SU-DHL-6 (cell line): ENCODE data around the gene OTUB2.

Experiments used
- H2AFZ ChIP-seq: fragments of 200-600 bp; sonication (generic); 2 replicates; pipeline ENCODE4 v1.6.1; 2014; ENCODE audit warnings: low read depth, mild to moderate bottlenecking, moderate library complexity, mixed read lengths, antibody characterized with exemption, low read length; ENCODE audit not compliant: severe bottlenecking
- H3F3A ChIP-seq: fragments of 200-600 bp; shearing (Covaris generic); 2 replicates; pipeline ENCODE4 v1.6.0; 2016; ENCODE audit warnings: antibody characterized with exemption, mild to moderate bottlenecking; ENCODE audit not compliant: insufficient read depth
- H3K27ac ChIP-seq: fragments of 200-600 bp; sonication (generic); 2 replicates; pipeline ENCODE4 v1.5.1; 2016; ENCODE audit warnings: low read depth, mild to moderate bottlenecking, low read length, moderate library complexity, mixed read lengths
- H3K27me3 ChIP-seq: fragments of 200-600 bp; sonication (generic), shearing (Covaris generic); 2 replicates; pipeline ENCODE4 v1.6.0; 2014; ENCODE audit warnings: mild to moderate bottlenecking, low read length
- H3K36me3 ChIP-seq: fragments of 200-600 bp; sonication (generic); 2 replicates; pipeline ENCODE4 v1.6.1; 2014; ENCODE audit warnings: mild to moderate bottlenecking, low read length, mixed read lengths
- H3K4me2 ChIP-seq: fragments of 300-600, 200-600 bp; shearing (Covaris generic), sonication (generic); 2 replicates; pipeline ENCODE4 v1.6.0; 2014; ENCODE audit warnings: low read length, low read depth, mild to moderate bottlenecking; ENCODE audit not compliant: poor library complexity, severe bottlenecking
- H3K4me3 ChIP-seq: fragments of 200-600 bp; sonication (generic); 2 replicates; pipeline ENCODE4 v1.5.1; 2014; ENCODE audit warnings: antibody characterized with exemption, low read length, mild to moderate bottlenecking, mixed read lengths; ENCODE audit not compliant: insufficient read depth, poor library complexity, severe bottlenecking
- H3K79me2 ChIP-seq: fragments of 200-600 bp; sonication (generic); 2 replicates; pipeline ENCODE4 v1.6.1; 2014; ENCODE audit warnings: mild to moderate bottlenecking, low read length, moderate library complexity; ENCODE audit not compliant: insufficient read depth
- H3K9ac ChIP-seq: fragments of 200-600 bp; sonication (generic); 2 replicates; pipeline ENCODE4 v1.7.0; 2014; ENCODE audit warnings: mild to moderate bottlenecking, low read length
- H3K9me2 ChIP-seq: fragments of 200-600 bp; sonication (generic); replicated peaks from 2 replicates; pipeline ENCODE4 v1.6.1; 2014; ENCODE audit warnings: low read length; ENCODE audit not compliant: insufficient read depth
- H3K9me3 ChIP-seq: fragments of 200-600 bp; sonication (generic); 2 replicates; pipeline ENCODE4 v1.6.1; 2014; ENCODE audit warnings: low read length, mixed read lengths; ENCODE audit not compliant: insufficient read depth
- H4K20me1 ChIP-seq: fragments of 200-600 bp; sonication (generic); 2 replicates; pipeline ENCODE4 v1.6.1; 2014; ENCODE audit warnings: low read depth, mild to moderate bottlenecking, antibody characterized with exemption, low read length, moderate library complexity, mixed read lengths
- CTCF ChIP-seq: fragments of 200-600 bp; sonication (generic); IDR thresholded peaks from one replicate; pipeline ENCODE4 v1.5.1; 2017; ENCODE audit warnings: antibody characterized with exemption, mild to moderate bottlenecking, low read length, moderate library complexity; ENCODE audit not compliant: insufficient read depth, poor library complexity, severe bottlenecking
- EZH2phosphoT487 ChIP-seq: fragments of 200-600 bp; sonication (generic), shearing (Covaris generic); conservative IDR thresholded peaks from 2 replicates; pipeline ENCODE4 v1.6.1; 2018; ENCODE audit warnings: mild to moderate bottlenecking, antibody characterized with exemption, low read length, moderate library complexity, mixed read lengths

OTUB2 gene

GRCh38 chr14:94097091-94097490 lies 71.0 kb downstream of the OTUB2 start:
- no peak overlapping the region for H3K27ac ChIP-seq
- no peak overlapping the region for H3K4me2 ChIP-seq
- no peaks in the 10 kb centered on the region for H3K9me3 ChIP-seq
- H4K20me1 ChIP-seq = no peaks in the 10 kb centered on the region
- no peaks in the 10 kb centered on the region for H3F3A ChIP-seq
- H3K27me3 ChIP-seq = no peaks in the 10 kb centered on the region
- H3K79me2 ChIP-seq = no peaks in the 10 kb centered on the region
- no peak overlapping the region for H2AFZ ChIP-seq
- TF ChIP-seq CTCF (no peak), EZH2phosphoT487 (no peak)
- no peak overlapping the region for H3K4me3 ChIP-seq
- no peaks in the 10 kb centered on the region for H3K9me2 ChIP-seq
- no peak overlapping the region for H3K9ac ChIP-seq
- no peaks in the 10 kb centered on the region for H3K36me3 ChIP-seq
